HL-60 (cell line): ENCODE measurements around the gene KIF12.

ENCODE experiments used
- DNase-seq, 2 experiments: peaks; one replicate each; pipeline ENCODE4 v3.0.0-alpha.2; 2010 to 2020; ENCODE audit warnings: low read depth in 1 of 2, low spot score in 1 of 2
- H3K27ac ChIP-seq: fragments of 250-450 bp; sonication (Bioruptor Pico); replicated peaks from 2 replicates; pipeline ENCODE4 v1.5.1; 2020; ENCODE audit warnings: mild to moderate bottlenecking, moderate library complexity
- H3K27me3 ChIP-seq: fragments of 250-450 bp; sonication (Bioruptor Pico); 2 replicates; pipeline ENCODE4 v1.5.1; 2021; ENCODE audit warnings: mild to moderate bottlenecking, moderate library complexity; ENCODE audit not compliant: insufficient read depth, poor library complexity, severe bottlenecking
- H3K4me3 ChIP-seq: replicated peaks from 2 replicates; pipeline ENCODE4 v1.5.1; 2011; ENCODE audit warnings: mild to moderate bottlenecking, control low read depth, low read length; ENCODE audit not compliant: insufficient read depth
- GABPA ChIP-seq: IDR thresholded peaks from 2 replicates; pipeline ENCODE4 v1.6.1; 2012; ENCODE audit warnings: low read depth
- POLR2AphosphoS5 ChIP-seq: IDR thresholded peaks from 2 replicates; pipeline ENCODE4 v1.6.1; 2012; ENCODE audit warnings: low read depth
- SPI1 ChIP-seq: IDR thresholded peaks from 2 replicates; pipeline ENCODE4 v1.6.1; 2012; ENCODE audit warnings: low read depth, mild to moderate bottlenecking, borderline replicate concordance
- TF ChIP-seq, protein P1 (sequence below): IDR thresholded peaks from one replicate; pipeline ENCODE4 v1.5.1; 2011; ENCODE audit warnings: low read length, control low read depth, inconsistent platforms; ENCODE audit not compliant: insufficient read depth
- TF ChIP-seq, protein P2 (sequence below): IDR thresholded peaks from 2 replicates; pipeline ENCODE4 v1.6.1; 2012; ENCODE audit warnings: low read depth; ENCODE audit not compliant: insufficient replicate concordance

KIF12 gene

DNA sequence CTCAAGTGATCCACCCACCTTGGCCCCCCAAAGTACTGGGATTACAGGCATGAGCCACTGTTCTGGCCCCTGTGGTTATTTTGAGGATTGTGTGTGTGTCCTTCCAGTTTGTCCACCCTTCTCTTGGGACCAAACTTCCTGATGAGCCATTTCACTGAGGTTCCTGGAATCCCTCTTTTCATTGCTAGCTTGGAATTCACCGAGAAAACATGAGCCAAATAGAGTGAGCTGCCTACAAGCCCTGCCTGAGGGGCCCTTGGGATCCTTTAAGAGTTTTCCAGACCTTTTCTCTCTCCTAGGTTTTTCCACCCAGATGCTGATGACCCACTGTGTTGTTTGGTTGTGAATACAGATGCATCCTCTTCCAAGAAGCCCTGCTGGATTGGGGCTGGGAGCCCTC lies 13.2 kb upstream of the KIF12 start:
- no peak for DNase-seq
- no peaks in the 10 kb centered on the region for H3K27me3 ChIP-seq
- H3K27ac ChIP-seq: no peak overlapping the region
- TF ChIP-seq, protein P1, sequence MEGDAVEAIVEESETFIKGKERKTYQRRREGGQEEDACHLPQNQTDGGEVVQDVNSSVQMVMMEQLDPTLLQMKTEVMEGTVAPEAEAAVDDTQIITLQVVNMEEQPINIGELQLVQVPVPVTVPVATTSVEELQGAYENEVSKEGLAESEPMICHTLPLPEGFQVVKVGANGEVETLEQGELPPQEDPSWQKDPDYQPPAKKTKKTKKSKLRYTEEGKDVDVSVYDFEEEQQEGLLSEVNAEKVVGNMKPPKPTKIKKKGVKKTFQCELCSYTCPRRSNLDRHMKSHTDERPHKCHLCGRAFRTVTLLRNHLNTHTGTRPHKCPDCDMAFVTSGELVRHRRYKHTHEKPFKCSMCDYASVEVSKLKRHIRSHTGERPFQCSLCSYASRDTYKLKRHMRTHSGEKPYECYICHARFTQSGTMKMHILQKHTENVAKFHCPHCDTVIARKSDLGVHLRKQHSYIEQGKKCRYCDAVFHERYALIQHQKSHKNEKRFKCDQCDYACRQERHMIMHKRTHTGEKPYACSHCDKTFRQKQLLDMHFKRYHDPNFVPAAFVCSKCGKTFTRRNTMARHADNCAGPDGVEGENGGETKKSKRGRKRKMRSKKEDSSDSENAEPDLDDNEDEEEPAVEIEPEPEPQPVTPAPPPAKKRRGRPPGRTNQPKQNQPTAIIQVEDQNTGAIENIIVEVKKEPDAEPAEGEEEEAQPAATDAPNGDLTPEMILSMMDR: no peak
- TF ChIP-seq POLR2AphosphoS5: no peak
- no peak overlapping the region for H3K4me3 ChIP-seq

DNA sequence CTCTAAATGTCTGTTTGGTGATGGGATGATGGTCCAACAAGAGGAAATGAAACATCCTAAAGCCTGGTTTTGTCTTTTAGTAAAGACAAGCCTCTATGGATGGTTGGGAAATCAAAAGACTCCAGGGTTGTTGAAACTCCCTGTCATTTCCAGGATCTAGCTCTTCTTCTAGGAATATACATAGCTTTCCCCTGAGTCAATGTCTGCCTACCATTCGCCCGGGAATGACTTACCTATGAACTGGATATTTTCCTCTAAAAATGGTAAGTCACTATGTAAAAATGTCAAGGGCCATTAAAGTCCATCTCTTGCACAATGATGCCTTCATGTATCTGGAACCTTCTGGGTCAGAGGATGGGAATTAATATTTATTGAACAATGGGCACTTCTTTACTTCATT lies 11.1 kb upstream of the KIF12 start:
- Histone ChIP-seq H3K27me3 (no peaks in the 10 kb centered on the region), H3K27ac (no peak overlapping the region), H3K4me3 (no peak overlapping the region)
- DNase-seq: no peak
- TF ChIP-seq, protein P2, sequence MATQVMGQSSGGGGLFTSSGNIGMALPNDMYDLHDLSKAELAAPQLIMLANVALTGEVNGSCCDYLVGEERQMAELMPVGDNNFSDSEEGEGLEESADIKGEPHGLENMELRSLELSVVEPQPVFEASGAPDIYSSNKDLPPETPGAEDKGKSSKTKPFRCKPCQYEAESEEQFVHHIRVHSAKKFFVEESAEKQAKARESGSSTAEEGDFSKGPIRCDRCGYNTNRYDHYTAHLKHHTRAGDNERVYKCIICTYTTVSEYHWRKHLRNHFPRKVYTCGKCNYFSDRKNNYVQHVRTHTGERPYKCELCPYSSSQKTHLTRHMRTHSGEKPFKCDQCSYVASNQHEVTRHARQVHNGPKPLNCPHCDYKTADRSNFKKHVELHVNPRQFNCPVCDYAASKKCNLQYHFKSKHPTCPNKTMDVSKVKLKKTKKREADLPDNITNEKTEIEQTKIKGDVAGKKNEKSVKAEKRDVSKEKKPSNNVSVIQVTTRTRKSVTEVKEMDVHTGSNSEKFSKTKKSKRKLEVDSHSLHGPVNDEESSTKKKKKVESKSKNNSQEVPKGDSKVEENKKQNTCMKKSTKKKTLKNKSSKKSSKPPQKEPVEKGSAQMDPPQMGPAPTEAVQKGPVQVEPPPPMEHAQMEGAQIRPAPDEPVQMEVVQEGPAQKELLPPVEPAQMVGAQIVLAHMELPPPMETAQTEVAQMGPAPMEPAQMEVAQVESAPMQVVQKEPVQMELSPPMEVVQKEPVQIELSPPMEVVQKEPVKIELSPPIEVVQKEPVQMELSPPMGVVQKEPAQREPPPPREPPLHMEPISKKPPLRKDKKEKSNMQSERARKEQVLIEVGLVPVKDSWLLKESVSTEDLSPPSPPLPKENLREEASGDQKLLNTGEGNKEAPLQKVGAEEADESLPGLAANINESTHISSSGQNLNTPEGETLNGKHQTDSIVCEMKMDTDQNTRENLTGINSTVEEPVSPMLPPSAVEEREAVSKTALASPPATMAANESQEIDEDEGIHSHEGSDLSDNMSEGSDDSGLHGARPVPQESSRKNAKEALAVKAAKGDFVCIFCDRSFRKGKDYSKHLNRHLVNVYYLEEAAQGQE: no peak
- TF ChIP-seq, protein P1: no peak
- no peak for TF ChIP-seq POLR2AphosphoS5

DNA sequence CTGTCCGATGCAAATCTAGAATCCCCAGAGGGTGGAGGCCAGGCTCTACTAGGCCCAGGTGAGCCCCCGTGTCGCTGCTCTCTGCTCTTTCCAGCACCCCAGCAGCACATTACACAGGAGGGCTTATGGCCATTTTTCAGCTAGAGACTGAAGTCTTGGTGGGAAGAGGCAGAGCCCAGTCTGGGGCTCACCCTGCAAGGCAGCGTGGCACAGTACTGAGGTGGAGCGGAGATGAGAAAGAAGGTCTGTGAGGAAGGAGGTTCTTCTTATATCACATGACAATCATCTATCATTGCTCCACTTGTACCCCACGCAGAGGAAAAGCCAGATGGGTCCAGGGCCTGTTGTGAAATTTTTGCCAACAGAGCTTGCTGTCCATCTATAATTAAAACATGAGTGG lies 10.0 kb upstream of the KIF12 start:
- TF ChIP-seq GABPA (no peak), SPI1 (no peak)
- TF ChIP-seq, protein P2: no peak

DNA sequence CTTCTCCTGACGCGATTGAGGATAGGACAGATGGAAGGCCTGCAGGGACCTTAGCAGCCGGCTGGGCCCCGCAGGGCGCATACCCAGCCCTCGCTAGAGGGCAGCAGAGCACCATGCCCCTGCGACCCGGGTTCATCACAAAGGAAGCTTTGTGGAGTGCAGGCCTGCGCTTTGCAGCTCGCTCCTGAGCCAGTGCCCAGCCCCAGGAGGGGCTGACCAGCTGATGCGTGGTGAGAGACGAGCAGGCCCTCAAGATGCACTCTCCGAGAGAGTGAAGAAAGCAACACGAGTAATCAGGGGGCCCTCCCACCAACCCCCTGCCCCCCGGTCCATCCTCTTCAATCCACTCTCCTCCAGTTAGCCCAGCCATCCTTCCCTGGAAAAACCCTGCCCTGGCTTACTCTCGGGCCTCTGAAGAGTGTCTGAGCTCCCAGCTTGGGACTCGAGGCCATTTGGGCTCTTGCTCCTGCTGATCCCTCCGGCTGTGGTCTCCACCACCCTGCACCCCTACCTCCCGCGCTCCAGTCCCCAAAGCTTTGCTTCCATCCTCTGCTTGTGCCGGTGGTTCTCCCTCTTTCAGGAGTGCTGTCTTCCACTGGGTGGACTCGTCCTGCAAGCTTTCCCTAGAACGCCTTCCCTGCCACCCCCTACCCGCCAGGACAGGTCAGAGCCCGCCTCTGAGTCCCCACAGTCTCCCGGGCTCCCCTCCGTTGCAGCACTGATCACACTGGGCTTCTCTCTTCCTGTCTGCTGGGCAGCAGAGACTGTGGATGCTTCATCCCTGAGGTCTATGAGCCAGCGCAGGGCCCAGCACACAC lies 9.1 kb upstream of the KIF12 start:
- TF ChIP-seq GABPA (no peak), POLR2AphosphoS5 (no peak), SPI1 (no peak)
- TF ChIP-seq, protein P1: peak; percentile 98
- TF ChIP-seq, protein P2: no peak
- Histone ChIP-seq H3K27ac (no peak overlapping the region), H3K4me3 (no peak overlapping the region), H3K27me3 (no peaks in the 10 kb centered on the region)
- peak; percentile 35 to 56 for DNase-seq

More for the DNA sequence above, 10.0 kb upstream of the KIF12 start:
- Histone ChIP-seq H3K27me3 (no peaks in the 10 kb centered on the region), H3K27ac (no peak overlapping the region), H3K4me3 (no peak overlapping the region)
- no peak for DNase-seq
